Trophoblast cell (in vitro differentiated cells and primary cell): ENCODE measurements around the gene LRP2.
"Not testable (repeated sequence)": the region's sequence is repeated elsewhere in the genome, so short reads cannot be mapped to it uniquely, and the experiment has no call there.

Source experiments
- DNase-seq, 2 donors: peaks; one replicate each; pipeline ENCODE4 v3.0.0-alpha.2; 2016
- H2AFZ ChIP-seq: 2 replicates; pipeline ENCODE4 v1.6.1; 2013; ENCODE audit warnings: low read length, moderate library complexity, mild to moderate bottlenecking; ENCODE audit not compliant: insufficient read depth, poor library complexity
- H2AK5ac ChIP-seq: 2 replicates; pipeline ENCODE4 v1.6.1; 2013; ENCODE audit warnings: mild to moderate bottlenecking, low read length
- H2BK120ac ChIP-seq: 2 replicates; pipeline ENCODE4 v1.6.1; 2013; ENCODE audit warnings: low read length, mild to moderate bottlenecking, moderate library complexity; ENCODE audit not compliant: insufficient read depth, poor library complexity
- H2BK12ac ChIP-seq: 2 replicates; pipeline ENCODE4 v1.6.1; 2013; ENCODE audit warnings: mild to moderate bottlenecking, low read length, moderate library complexity
- H2BK5ac ChIP-seq: 2 replicates; pipeline ENCODE4 v1.6.1; 2013; ENCODE audit warnings: low read length, low read depth, moderate library complexity, mild to moderate bottlenecking; ENCODE audit not compliant: poor library complexity
- H3K14ac ChIP-seq: 2 replicates; pipeline ENCODE4 v1.6.1; 2013; ENCODE audit warnings: mild to moderate bottlenecking, low read length
- H3K18ac ChIP-seq: 2 replicates; pipeline ENCODE4 v1.6.1; 2013; ENCODE audit warnings: mild to moderate bottlenecking, low read length
- H3K23ac ChIP-seq: 2 replicates; pipeline ENCODE4 v1.6.1; 2013; ENCODE audit warnings: low read length
- H3K27ac ChIP-seq: 2 replicates; pipeline ENCODE4 v1.5.1; 2013; ENCODE audit warnings: low read depth, mild to moderate bottlenecking, inconsistent platforms, low read length, moderate library complexity
- H3K27me3 ChIP-seq: 2 replicates; pipeline ENCODE4 v1.6.1; 2013; ENCODE audit warnings: inconsistent platforms, mild to moderate bottlenecking, low read length, moderate library complexity; ENCODE audit not compliant: insufficient read depth
- H3K36me3 ChIP-seq, 2 experiments: 1 replicate in 1 of 2; 2 replicates in 1 of 2; pipeline ENCODE4 v1.6.1; 2013; ENCODE audit warnings: low read length in 2 of 2, mild to moderate bottlenecking in 2 of 2, moderate library complexity in 1 of 2; ENCODE audit not compliant: insufficient read depth in 2 of 2, control insufficient read depth in 1 of 2
- H3K4ac ChIP-seq: 2 replicates; pipeline ENCODE4 v1.6.1; 2013; ENCODE audit warnings: low read depth, mild to moderate bottlenecking, low read length, moderate library complexity
- H3K4me1 ChIP-seq, 2 experiments: 1 replicate in 1 of 2; 2 replicates in 1 of 2; pipeline ENCODE4 v1.6.1; 2013; ENCODE audit warnings: low read length in 2 of 2, mild to moderate bottlenecking in 2 of 2, moderate library complexity in 1 of 2; ENCODE audit not compliant: insufficient read depth in 2 of 2, control insufficient read depth in 1 of 2
- H3K4me2 ChIP-seq: 2 replicates; pipeline ENCODE4 v1.6.1; 2013; ENCODE audit warnings: inconsistent platforms, mild to moderate bottlenecking, low read length, moderate library complexity
- H3K4me3 ChIP-seq: 2 replicates; pipeline ENCODE4 v1.5.1; 2013; ENCODE audit warnings: mild to moderate bottlenecking, low read depth, low read length, inconsistent platforms
- H3K79me1 ChIP-seq: one replicate; pipeline ENCODE4 v1.6.1; 2013; ENCODE audit warnings: low read length
- H3K79me2 ChIP-seq: 2 replicates; pipeline ENCODE4 v1.6.1; 2013; ENCODE audit warnings: low read length, mild to moderate bottlenecking; ENCODE audit not compliant: control insufficient read depth, insufficient read depth, poor library complexity
- H3K9ac ChIP-seq: 2 replicates; pipeline ENCODE4 v1.6.1; 2013; ENCODE audit warnings: mild to moderate bottlenecking, low read length
- H3K9me3 ChIP-seq: 2 replicates; pipeline ENCODE4 v1.6.1; 2013; ENCODE audit warnings: low read depth, mild to moderate bottlenecking, control low read depth, inconsistent platforms, low read length; ENCODE audit not compliant: insufficient read depth
- H4K12ac ChIP-seq: 2 replicates; pipeline ENCODE4 v1.6.1; 2013; ENCODE audit warnings: low read depth, mild to moderate bottlenecking, low read length, moderate library complexity
- H4K8ac ChIP-seq: 2 replicates; pipeline ENCODE4 v1.6.1; 2013; ENCODE audit warnings: low read depth, mild to moderate bottlenecking, low read length, moderate library complexity
- H4K91ac ChIP-seq: one replicate; pipeline ENCODE4 v1.6.1; 2013; ENCODE audit warnings: low read depth, mild to moderate bottlenecking, low read length, moderate library complexity
- WGBS: extraction: QIAGEN DNeasy Blood & Tissue Kit; methylation state at CpG from one replicate; pipeline ENCODE4 v1.1.7; 2013; ENCODE audit warnings: missing lambda C conversion rate; ENCODE audit not compliant: insufficient read length, insufficient coverage; ENCODE audit errors: extremely low coverage; 5-methylcytosine and 5-hydroxymethylcytosine counted together

The LRP2 gene

GRCh38 chr2:169136428-169136827 is 225.9 kb downstream of the LRP2 start:
- H3K14ac ChIP-seq, H3K9ac ChIP-seq, H4K12ac ChIP-seq, H3K36me3 ChIP-seq, H2BK12ac ChIP-seq, H3K23ac ChIP-seq, H3K4me1 ChIP-seq, H4K8ac ChIP-seq, H4K91ac ChIP-seq, H2AFZ ChIP-seq, H3K9me3 ChIP-seq, H3K18ac ChIP-seq, H3K27ac ChIP-seq, H3K79me2 ChIP-seq, H2AK5ac ChIP-seq, H3K4ac ChIP-seq, H3K79me1 ChIP-seq, H3K4me2 ChIP-seq, H2BK120ac ChIP-seq, H3K4me3 ChIP-seq, DNase-seq, H2BK5ac ChIP-seq, H3K27me3 ChIP-seq: not testable (repeated sequence)
- WGBS = no CpG with 5 or more reads among the region's 5 CpGs

DNA sequence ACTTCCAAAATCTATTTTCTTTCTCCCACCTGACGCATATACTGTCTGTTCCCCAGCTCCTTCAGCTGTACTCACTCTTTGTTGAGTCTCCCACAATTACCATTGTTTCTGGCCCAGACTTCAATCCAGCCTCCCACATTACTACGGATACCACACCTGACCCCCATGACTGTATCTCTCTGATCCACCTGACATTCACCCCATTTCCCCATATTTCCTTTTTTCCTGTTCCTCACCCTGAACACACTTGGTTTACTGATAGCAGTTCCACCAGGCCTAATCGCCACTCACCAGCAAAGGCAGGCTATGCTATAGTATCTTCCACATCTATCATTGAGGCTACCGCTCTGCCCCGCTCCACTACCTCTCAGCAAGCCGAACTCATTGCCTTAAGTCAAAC is 228.1 kb downstream of the LRP2 start:
- not testable (repeated sequence) for DNase-seq, H3K4me3 ChIP-seq, H3K23ac ChIP-seq, H3K79me2 ChIP-seq, H3K27me3 ChIP-seq, H3K27ac ChIP-seq, H3K4ac ChIP-seq, H3K9me3 ChIP-seq, H3K14ac ChIP-seq, H3K79me1 ChIP-seq, H2BK12ac ChIP-seq, H4K12ac ChIP-seq, H2BK5ac ChIP-seq, H4K91ac ChIP-seq, H4K8ac ChIP-seq, H3K4me2 ChIP-seq, H3K9ac ChIP-seq, H3K4me1 ChIP-seq, H2BK120ac ChIP-seq, H3K36me3 ChIP-seq, H2AFZ ChIP-seq, H3K18ac ChIP-seq, H2AK5ac ChIP-seq
- no CpG with 5 or more reads among the region's 6 CpGs for WGBS

DNA sequence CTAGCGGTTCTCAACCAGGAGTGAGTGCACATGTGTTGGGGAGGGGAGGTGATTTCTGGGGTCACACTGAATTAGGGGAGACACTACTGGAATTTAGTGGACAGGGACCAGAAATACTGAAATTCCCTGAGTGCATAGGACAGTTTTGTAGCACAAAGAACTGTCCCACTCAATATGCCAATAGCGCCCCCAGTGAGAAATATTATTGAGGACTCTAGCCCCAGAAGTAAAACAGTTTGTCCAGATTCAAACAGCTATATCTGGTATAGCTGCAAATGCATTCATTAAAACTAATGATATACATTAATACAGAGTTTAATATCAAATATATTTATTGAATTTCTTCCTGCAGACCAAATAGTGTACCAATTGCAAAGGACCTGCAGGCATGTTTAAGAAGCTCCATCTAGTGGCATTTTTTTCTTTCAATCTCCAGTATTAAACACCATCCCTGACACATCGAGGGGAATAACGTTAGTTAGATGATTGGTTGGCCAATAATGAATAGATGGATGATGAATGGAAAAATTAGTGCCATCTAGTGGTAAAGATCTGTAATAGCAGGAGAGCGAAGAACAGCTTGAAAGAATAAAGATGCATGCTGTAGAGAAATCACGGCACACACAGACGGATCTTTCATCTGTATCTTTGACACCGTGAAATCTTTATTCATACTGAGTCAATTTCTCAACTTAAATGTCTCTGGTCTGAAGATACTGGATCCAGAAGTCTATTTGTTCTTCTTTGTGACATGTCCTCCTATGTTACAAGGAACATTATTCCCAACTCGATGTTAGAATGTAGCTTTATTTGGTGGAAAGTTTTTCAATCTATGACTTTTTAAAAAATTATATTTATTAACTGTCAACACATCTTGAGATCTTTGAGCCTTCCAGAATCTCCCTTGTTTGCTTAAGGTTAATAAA is 230.5 kb downstream of the LRP2 start:
- peaks cover 0 to 4% of the 10 kb centered on the region in 2 experiments for H3K4me1 ChIP-seq
- no peak overlapping the region for H2BK120ac ChIP-seq
- no peak overlapping the region for H2BK12ac ChIP-seq
- no peak overlapping the region for H3K4me2 ChIP-seq
- no peak overlapping the region for H4K91ac ChIP-seq
- no peak overlapping the region for H3K9ac ChIP-seq
- no peak overlapping the region for H2AFZ ChIP-seq
- H3K27ac ChIP-seq = no peak overlapping the region
- H3K4me3 ChIP-seq = no peak overlapping the region
- H4K8ac ChIP-seq = no peak overlapping the region
- H4K12ac ChIP-seq = no peak overlapping the region
- no peak overlapping the region for H2BK5ac ChIP-seq
- H3K79me2 ChIP-seq = no peaks in the 10 kb centered on the region
- H3K36me3 ChIP-seq = no peaks in the 10 kb centered on the region
- H3K79me1 ChIP-seq = no peaks in the 10 kb centered on the region
- no peaks in the 10 kb centered on the region for H3K9me3 ChIP-seq
- H3K18ac ChIP-seq = no peak overlapping the region
- WGBS = no CpG with 5 or more reads among the region's 9 CpGs
- no peak overlapping the region for H3K4ac ChIP-seq
- H3K14ac ChIP-seq = no peak overlapping the region
- no peak overlapping the region for H2AK5ac ChIP-seq
- H3K27me3 ChIP-seq = no peaks in the 10 kb centered on the region
- DNase-seq = peak in 1 of 2 donors; percentile 74
- no peak overlapping the region for H3K23ac ChIP-seq

- Histone ChIP-seq H3K4me2 (no peak overlapping the region), H2AK5ac (no peak overlapping the region), H4K8ac (no peak overlapping the region), H3K79me1 (no peaks in the 10 kb centered on the region), H2BK12ac (no peak overlapping the region), H2BK5ac (no peak overlapping the region), H2BK120ac (no peak overlapping the region), H4K12ac (no peak overlapping the region), H3K9me3 (no peaks in the 10 kb centered on the region), H3K27me3 (no peaks in the 10 kb centered on the region), H3K79me2 (no peaks in the 10 kb centered on the region), H4K91ac (no peak overlapping the region), H2AFZ (no peak overlapping the region), H3K14ac (no peak overlapping the region), H3K4me3 (no peak overlapping the region), H3K18ac (no peak overlapping the region), H3K27ac (no peak overlapping the region), H3K36me3 (no peaks in the 10 kb centered on the region), H3K4ac (no peak overlapping the region), H3K4me1 (peaks cover 0 to 4% of the 10 kb centered on the region in 2 experiments), H3K23ac (peak overlapping the region; percentile 15), H3K9ac (no peak overlapping the region)
- DNase-seq = no peak
- no CpG with 5 or more reads among the region's 5 CpGs for WGBS
Observed at GRCh38 chr2:169129703-169130243, 232.6 kb downstream of the LRP2 start.
